ENCODE data around the gene PPM1H. TPM values are rescaled to one million over a fixed set of nuclear protein-coding genes. Genes with fewer than 3 reads are reported as not detected.

PPM1H gene
- total and polyA plus RNA-seq, 2 donors (not counting 1 experiment from before 2014, with no cell fraction given): 0.01 TPM; not detected in 1

- Histone ChIP-seq H3K4me1 (ENCODE audit: control insufficient read depth in 2 of 2, insufficient read depth in 2 of 2, low read length in 2 of 2) (no peaks in the 10 kb centered on the region), H2AFZ (ENCODE audit: insufficient read depth, low read depth, low read length, poor library complexity, severe bottlenecking) (no peak overlapping the region), H3K9me3 (ENCODE audit: control extremely low read depth in 1 of 3, control insufficient read depth in 2 of 3, insufficient read depth in 1 of 3, low read length in 2 of 3) (no peaks in the 10 kb centered on the region), H3K9ac (ENCODE audit: low read length) (no peak overlapping the region), H3K27me3 (replicated peaks in 1 of 4; ENCODE audit: control extremely low read depth in 1 of 4, control insufficient read depth in 3 of 4, insufficient read depth in 4 of 4, low read length in 3 of 4) (peaks cover 0 to 4% (median 0%) of the 10 kb centered on the region in 4 experiments), H3K27ac (ENCODE audit: low read length in 2 of 2) (no peak overlapping the region), H4K20me1 (ENCODE audit: control insufficient read depth, insufficient read depth, low read length, poor library complexity, severe bottlenecking) (no peaks in the 10 kb centered on the region), H3K4me3 (ENCODE audit: control extremely low read depth in 1 of 5, extremely low read depth in 1 of 5, insufficient read depth in 1 of 5, low read depth in 2 of 5, low read length in 4 of 5) (no peak overlapping the region), H3K4me2 (replicated peaks; ENCODE audit: low read depth, low read length, poor library complexity, severe bottlenecking) (no peak overlapping the region), H3K36me3 (replicated peaks in 1 of 2; ENCODE audit: control extremely low read depth in 1 of 2, control insufficient read depth in 1 of 2, extremely low read depth in 1 of 2, insufficient read depth in 2 of 2, low read length in 1 of 2) (no peaks in the 10 kb centered on the region), H3K79me2 (ENCODE audit: control insufficient read depth, insufficient read depth, low read length) (no peaks in the 10 kb centered on the region)
- Mint-ChIP-seq H3K9me3 (ENCODE audit: insufficient read depth) (no peaks in the 10 kb centered on the region), H3K4me1 (no peaks in the 10 kb centered on the region), H3K27me3 (no peaks in the 10 kb centered on the region), H3K4me3 (no peak overlapping the region), H3K27ac (no peak overlapping the region)
- no peak for TF ChIP-seq EZH2 (IDR thresholded peaks at IDR 0.05; ENCODE audit: borderline replicate concordance, insufficient read depth, low read depth, low read length, poor library complexity, severe bottlenecking)
- TF ChIP-seq CTCF (IDR thresholded peaks at IDR 0.05): no peak
- ATAC-seq (ENCODE audit: low read depth): no peak
- DNase-seq: no peak
- WGBS (ENCODE audit: insufficient coverage): 100% methylated on average over 1 of the region's 2 CpGs
- intact Hi-C loops (cut with micrococcal nuclease): no loop called here
- CTCF ChIA-PET: no interaction called here
- POLR2A ChIA-PET: no interaction called here
Measured at GRCh38 chr12:62895351-62895877, 39.5 kb downstream of the PPM1H start.

- no peak overlapping the region for H2AFZ ChIP-seq (ENCODE audit: insufficient read depth, low read depth, low read length, poor library complexity, severe bottlenecking)
- intact Hi-C loops (cut with micrococcal nuclease): no loop called here
- H3K27me3 ChIP-seq (replicated peaks in 1 of 4; ENCODE audit: control extremely low read depth in 1 of 4, control insufficient read depth in 3 of 4, insufficient read depth in 4 of 4, low read length in 3 of 4): peaks cover 0 to 4% (median 0%) of the 10 kb centered on the region in 4 experiments
- Mint-ChIP-seq H3K27ac (no peak overlapping the region), H3K27me3 (no peaks in the 10 kb centered on the region), H3K9me3 (ENCODE audit: insufficient read depth) (no peaks in the 10 kb centered on the region), H3K4me3 (no peak overlapping the region), H3K4me1 (no peaks in the 10 kb centered on the region)
- DNase-seq (no peak), ATAC-seq (ENCODE audit: low read depth) (no peak)
- POLR2A ChIA-PET: no interaction called here
- no peak overlapping the region for H3K27ac ChIP-seq (ENCODE audit: low read length in 2 of 2)
- H3K4me3 ChIP-seq (ENCODE audit: control extremely low read depth in 1 of 5, extremely low read depth in 1 of 5, insufficient read depth in 1 of 5, low read depth in 2 of 5, low read length in 4 of 5): no peak overlapping the region
- H3K36me3 ChIP-seq (replicated peaks in 1 of 2; ENCODE audit: control extremely low read depth in 1 of 2, control insufficient read depth in 1 of 2, extremely low read depth in 1 of 2, insufficient read depth in 2 of 2, low read length in 1 of 2): no peaks in the 10 kb centered on the region
- no peak for TF ChIP-seq EZH2 (IDR thresholded peaks at IDR 0.05; ENCODE audit: borderline replicate concordance, insufficient read depth, low read depth, low read length, poor library complexity, severe bottlenecking)
- TF ChIP-seq CTCF (IDR thresholded peaks at IDR 0.05): no peak
- H3K4me2 ChIP-seq (replicated peaks; ENCODE audit: low read depth, low read length, poor library complexity, severe bottlenecking): no peak overlapping the region
- CTCF ChIA-PET: no interaction called here
- H3K4me1 ChIP-seq (ENCODE audit: control insufficient read depth in 2 of 2, insufficient read depth in 2 of 2, low read length in 2 of 2): no peaks in the 10 kb centered on the region
- H3K9me3 ChIP-seq (ENCODE audit: control extremely low read depth in 1 of 3, control insufficient read depth in 2 of 3, insufficient read depth in 1 of 3, low read length in 2 of 3): no peaks in the 10 kb centered on the region
- no peaks in the 10 kb centered on the region for H4K20me1 ChIP-seq (ENCODE audit: control insufficient read depth, insufficient read depth, low read length, poor library complexity, severe bottlenecking)
- 100% methylated on average over 1 of the region's 1 CpG for WGBS (ENCODE audit: insufficient coverage)
- no peak overlapping the region for H3K9ac ChIP-seq (ENCODE audit: low read length)
- no peaks in the 10 kb centered on the region for H3K79me2 ChIP-seq (ENCODE audit: control insufficient read depth, insufficient read depth, low read length)
Measured at GRCh38 chr12:62893276-62893675, 41.7 kb downstream of the PPM1H start.

Measured in B cell (primary cell).